Superior temporal gyrus (tissue), 1 donor: ENCODE measurements around the gene UNC13B.
"Not testable (repeated sequence)": the region's sequence is repeated elsewhere in the genome, so short reads cannot be mapped to it uniquely, and the experiment has no call there.

ENCODE experiments used
- DNase-seq: peaks from one replicate; pipeline ENCODE4 v3.0.0-alpha.2; 2016; ENCODE audit errors: extremely low spot score

Gene UNC13B

DNA sequence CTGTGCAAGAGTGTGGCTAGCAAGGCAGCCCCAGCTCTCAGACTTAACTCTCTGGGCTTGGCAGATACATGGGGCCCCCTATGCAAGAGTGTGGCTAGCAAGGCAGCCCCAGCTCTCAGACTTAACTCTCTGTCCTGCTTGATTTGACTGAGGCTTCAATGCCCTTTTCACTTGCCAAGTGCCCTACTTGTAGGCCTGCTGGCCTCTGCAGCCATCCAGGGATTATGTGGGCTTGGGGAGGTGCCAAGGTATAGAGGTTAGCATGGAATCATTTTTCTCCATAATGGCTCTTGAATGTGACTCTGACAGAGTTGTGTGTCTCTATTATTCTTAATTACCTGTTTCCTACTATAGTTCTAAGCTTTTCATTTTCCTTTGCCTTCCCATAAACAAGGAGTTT is 212.6 kb downstream of the UNC13B start:
- no peak for DNase-seq

DNA sequence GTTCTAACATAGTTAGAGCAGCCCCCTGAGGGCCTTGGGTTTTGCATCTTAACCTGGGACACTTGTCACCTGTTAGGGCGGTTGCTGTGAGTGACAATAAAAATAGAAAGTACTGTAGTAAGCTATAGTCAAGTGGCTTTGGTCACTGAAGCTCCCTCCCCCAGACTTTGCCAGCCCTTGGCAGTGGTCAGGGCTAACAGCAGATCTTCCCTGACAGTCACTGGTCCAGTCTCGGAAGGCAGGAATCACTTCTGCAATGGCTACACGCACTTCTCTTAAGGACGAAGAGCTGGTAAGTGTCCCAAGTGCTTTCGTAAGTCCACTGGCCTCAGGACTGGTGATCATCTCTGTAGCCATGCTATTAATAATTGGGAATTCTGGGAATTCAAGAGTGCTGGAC is 213.1 kb downstream of the UNC13B start:
- no peak for DNase-seq

DNA sequence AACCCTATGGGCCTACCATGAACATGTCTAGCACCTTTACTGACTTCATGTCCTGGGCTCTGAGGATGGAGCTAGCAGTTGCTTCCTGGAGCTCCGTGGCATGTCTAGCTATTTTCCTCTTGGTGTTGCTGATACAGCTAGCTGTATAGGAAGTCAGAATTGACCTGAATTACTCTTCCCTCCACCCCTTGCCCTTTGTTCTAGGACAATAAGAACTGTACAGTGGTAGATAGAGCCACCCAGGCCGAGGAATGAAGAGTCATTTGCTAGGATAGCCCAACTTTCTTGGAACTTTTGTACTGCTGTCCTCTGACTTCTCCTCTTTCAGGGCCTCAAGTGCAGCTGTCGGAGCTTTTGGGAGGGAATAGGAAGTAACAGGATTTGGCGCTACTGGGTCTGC is 218.2 kb downstream of the UNC13B start:
- no peak for DNase-seq

DNA sequence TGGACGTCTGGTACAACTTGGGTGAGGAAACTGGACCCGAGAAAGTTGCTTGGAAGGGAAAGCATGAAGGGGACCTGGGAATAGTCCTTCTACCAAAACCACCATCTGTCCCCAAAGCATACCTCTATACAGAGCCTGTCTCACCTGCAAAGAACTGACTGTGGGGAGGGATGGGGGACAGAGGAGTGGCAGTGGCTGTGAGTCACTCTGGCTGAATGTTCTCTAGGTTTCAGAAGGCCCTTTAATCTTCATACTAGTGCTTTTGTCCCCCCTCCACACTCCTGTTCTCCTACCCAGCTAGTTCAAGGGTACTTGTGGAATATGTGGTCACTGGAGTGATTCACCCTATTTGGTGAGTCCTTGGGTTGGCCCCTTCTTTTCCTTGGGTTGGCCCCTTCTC is 218.8 kb downstream of the UNC13B start:
- no peak for DNase-seq

DNA sequence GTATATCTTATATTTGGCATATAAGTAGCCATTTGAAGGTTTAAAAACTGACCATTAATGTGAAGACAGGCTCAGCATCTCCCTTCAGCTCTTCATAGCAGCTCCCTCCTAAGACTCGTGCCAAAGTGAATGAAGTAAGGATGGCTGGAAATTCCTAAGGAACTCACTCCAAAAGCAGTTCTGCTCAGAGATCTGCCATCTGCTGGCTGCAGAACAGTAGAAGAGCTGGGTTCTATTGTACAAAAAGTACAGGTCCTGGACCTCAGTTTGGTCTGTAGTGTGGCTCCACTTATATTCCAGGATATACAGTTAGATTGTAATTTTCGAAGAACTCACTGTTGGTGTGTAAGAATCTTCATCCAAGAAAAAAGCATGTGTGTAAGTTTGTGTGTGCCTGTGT is 223.2 kb downstream of the UNC13B start:
- DNase-seq = peak; percentile 40

DNA sequence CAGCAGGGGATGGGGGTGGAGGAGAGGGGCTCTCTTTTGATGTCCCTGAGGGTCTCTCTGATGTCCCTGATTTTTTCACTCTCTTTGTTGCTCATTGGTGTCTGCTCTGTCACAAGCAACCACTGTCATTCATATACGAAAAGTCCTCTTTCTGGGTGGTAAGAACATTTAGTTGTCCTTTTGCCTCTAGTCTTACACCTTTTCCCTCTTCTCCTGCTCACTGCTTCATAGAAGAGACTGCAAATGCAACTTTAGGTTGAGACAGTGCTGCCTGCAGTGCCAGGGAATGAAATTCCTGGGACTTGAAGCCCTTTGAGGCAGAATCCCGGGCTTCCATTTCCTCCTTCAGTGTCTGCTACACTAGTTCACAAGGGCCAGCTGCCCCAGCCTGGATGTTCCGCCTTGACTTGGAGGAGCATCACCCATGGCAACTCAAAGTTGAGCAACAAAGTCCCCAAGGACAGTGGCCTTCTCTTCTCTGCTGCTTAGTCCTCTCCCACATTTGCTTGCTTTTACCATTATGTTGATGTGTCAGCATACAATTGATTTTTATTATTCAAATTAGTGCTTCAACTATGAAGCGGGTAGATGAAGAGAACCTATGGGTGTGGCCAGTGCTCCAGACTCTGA is 233.4 kb downstream of the UNC13B start:
- DNase-seq = no peak

DNA sequence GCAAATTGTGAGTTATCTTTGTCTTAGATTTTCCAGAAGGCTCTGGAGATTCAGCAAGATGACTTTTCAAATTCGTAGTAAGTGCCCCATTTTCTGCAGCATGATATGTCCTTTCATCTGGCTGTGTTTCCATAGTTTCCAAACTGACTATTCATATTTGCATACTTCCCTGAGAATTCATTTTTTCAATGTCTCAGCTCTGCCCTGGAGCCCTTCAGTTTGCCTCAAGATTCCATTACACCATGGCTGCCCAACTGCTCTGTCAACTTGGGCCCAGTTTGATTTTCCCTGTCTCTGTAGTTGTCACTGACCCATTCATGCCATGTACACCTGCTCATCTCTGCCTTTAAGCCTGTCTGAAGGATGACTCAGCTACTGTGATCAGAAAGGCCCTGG is 233.9 kb downstream of the UNC13B start:
- no peak for DNase-seq

DNA sequence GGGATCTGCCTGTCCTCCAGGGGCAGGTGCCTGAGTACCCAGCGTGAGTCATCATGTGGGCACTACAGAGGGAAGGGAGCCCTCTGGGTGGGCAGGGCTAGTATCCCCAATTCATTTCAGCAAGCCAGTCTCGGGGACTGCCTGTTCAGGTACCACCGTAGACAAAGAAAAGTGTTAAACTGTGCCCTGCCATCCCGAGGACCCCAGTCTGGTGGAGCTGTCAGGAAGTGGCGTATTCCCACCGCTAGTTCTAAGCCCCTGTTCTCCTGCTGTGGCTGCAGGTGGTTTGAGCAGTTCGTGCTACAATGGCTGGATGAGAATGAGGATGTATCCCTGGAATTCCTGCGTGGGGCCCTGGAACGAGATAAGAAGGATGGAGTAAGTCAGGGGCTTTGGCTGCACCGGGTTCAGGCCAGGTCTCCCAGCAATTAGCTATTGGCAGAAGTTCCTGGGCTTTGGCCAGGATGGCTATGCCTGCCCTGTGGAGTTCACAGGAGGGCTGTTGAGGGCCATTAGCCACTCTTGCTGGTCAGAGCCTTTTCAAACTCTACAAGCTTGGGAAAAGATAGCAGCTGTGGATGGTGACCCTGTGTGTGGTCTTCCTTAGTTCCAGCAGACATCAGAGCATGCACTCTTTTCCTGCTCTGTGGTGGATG is 234.9 kb downstream of the UNC13B start:
- no peak for DNase-seq

DNA sequence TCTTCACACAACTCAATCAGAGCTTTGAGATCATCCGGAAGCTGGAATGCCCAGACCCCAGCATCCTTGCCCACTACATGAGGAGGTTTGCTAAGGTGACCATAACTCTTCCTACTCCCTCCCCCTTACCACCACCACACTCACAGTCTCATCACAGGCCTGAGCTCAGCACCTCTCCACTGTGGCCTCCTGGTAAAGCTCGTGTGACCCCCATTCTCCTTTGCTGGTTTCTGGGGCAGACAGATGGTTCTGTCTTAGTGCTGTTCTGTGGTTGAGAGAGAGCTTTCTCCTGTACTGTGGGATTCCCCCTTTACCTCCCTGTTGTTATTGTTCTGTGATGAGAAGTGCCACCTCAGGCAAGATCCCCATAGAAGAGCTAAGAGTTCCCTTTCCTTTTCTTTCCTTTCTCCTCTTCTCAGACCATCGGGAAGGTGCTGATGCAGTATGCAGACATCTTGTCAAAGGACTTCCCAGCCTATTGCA is 235.4 kb downstream of the UNC13B start:
- DNase-seq = no peak

DNA sequence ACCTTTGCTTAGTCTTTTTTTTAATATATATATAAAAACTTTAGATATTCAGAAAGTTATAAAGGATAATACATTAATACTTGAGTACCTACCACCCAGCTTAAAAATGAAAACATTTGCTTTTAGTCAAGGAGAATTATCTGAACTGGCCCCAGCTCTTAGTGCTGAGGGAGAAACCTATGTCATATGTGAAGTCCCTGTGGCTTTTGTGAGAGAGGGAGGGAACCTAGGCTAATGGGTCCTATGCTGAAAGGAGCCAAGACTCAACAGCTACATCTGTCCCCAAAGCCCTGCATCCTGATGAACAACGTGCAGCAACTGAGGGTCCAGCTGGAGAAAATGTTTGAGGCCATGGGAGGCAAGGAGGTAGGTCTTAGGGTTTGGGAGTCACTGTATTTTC is 236.1 kb downstream of the UNC13B start:
- DNase-seq = no peak

DNA sequence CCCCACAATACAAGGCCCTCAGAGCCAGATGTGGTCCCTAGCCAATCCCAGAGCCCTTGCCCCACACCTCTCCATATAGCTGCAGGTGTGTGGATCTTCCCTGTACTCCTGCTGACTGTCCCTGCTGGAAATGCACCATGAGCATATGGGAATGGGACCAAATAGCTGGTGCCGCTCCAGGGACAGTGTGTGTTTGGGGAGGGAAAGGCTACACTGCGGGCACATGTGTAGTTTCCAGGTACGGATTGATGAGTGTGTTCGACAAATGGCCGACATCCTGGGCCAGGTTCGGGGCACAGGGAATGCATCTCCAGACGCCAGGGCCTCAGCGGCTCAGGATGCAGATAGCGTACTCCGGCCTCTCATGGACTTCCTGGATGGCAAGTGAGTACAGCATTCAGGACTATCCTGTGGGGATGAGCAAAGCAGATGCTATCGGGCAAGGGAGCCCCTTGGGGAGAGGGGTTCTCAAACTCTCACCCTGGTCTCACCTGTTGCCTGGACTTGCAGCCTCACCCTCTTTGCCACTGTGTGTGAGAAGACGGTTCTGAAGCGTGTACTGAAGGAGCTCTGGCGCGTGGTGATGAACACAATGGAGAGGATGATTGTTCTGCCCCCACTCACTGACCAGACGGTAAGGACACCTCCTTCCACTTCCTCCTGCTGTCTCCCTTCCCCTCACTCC is 237.0 kb downstream of the UNC13B start:
- no peak for DNase-seq

DNA sequence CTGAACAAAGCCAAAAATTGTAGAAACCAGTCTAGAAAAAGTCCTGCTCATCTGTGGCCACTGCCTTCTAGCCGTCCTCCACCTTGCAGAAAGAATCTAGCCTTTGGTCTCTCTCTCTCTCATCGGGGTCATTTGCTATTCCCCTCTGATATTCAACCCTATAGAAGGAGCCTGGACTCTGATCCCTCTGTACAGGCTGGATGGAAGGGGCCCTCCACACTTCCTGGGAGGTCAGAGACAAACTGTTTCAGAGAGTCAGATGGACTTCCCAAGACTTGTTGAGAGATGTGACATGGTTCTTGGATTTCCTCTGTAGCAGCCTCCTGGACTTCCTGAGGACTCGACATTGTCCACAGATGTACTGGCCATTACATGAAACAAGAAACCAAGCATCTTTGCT is 243.1 kb downstream of the UNC13B start:
- no peak for DNase-seq

DNA sequence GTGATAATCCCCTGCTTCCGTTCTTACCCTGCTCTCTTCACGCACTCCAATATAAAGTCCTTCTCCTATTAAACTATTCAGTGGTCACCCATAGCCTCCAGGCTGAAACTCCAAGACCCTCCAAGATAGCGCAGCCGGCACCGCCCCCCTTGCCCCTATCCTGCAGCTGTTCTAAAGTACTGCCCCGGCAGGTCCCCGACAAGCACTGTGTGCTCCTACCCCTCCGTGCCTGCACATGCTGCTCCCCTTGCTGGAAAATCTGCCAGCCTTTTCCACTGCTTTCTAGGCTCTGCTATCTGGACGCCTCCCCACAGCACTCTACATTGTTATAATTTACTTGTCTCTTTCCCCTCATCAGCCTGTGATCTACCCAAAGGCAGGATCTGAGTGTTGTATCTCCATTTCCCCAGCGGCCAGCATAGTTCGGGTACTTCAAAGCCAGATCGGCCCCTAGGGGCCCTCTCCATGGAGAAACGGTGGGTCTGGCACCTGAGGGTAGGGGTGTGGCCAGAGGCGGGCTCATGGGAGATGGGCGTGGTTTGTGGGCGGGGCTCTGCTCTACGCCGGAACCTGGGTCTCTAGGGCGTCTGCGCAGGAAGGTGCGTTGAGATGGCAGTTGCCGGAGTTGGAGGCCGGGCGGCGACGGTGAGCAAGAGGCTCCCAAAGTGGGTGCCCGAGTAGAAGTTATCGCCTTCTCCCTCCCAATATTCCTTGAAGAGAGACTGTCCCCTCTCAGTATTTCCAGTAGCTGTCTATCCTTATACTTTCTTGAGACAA is 244.6 kb downstream of the UNC13B start:
- no peak for DNase-seq

DNA sequence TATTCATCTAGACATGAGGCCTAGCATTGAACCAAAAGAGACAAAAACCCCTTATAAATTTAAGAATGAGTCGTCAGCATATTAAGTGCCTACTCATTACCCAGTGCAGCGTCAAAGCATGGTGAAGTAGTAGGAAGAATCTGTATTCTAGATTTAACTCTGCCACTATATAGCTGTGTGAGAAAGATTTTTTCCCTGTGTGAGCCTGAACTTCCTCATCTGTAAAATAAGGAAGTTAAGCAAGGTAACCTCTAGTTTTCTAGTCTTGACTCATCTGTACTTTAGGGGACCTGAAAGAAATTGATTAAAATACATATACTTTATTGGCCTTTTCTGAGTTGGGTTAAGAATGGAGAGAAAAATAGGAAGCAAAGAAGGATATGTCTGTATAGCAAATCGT is 246.0 kb downstream of the UNC13B start:
- no peak for DNase-seq

DNA sequence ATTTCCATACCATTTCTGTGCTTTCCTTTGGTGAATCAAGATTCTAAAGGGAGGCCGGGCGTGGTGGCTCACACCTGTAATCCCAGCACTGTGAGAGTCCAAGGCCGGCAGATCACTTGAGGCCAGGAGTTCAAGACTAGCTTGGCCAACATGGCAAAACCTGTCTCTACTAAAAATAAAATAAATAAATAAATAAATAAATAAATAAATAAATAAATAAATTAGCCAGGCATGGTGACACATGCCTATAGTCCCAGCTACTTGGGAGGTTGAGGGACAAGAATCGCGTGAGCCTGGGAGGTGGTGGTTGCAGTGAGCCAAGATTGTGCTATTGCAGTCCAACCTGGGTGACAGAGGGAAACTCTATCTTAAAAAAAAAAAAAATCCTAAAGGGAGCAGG is 247.6 kb downstream of the UNC13B start:
- not testable (repeated sequence) for DNase-seq

DNA sequence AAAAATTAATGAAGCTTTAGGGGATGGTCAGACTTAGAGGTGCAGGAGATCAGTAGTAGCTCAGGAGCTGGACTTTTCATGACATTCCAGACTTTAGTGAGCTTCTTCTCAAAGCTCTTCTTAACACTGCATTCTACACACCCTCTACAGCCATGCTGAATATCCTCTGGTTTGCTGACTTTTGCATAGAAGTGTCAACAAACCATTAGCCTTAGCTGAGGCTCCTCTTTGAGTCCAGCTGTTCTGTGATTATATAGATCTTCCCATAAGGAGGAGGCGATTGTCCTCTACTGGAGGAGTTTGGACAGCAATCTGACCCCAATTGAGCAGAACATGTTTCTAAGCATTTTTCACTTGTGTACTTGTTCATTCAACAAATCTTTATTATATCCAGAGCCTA is 253.1 kb downstream of the UNC13B start:
- no peak for DNase-seq

DNA sequence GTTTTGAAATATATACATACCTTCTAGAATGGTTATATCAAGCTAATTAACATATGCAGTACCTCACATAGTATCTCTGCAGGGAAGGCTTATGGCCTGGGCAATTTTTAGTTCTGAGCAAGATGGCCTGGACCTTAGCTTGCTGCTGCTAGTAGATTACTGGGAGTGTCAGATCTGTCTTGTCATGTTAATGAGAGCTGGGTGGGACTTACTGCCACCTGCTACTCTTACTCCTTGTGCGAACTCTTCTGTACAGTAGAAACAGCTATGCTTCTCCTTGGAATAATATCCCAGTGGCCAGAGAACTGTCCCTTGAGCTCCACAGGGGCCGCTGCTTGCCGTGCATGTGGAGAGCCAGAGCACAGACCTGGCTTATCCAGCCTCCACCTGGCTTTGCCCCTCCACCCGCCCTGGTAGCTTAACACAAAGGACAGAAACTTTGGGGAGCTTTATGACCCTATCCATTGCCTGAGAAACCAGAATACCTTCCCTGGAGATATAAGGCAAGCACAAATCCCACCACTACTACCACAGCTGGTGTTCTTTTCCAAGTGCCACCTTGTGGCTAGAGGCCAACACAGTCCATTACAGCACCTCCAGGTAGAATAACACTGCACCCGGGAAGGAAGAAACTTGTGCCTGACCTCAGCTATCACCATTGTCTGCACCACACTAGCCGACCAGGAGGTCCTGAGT is 253.7 kb downstream of the UNC13B start:
- DNase-seq = no peak

DNA sequence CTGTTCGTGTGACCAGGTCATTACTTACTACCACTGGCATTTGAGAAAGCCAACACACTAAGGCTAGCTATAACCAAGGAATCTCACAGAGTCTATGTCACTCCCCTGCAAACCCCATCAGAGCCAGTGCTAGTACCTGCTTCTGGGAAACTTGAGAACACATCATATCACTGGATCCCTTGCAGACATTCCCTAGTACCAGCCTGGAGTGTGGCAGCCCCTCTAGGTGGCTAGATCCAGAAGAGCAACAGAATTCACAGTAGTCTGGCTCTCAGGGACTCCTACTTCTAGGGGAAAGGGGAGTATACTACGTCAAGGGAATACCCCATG is 254.3 kb downstream of the UNC13B start:
- DNase-seq = no peak

DNA sequence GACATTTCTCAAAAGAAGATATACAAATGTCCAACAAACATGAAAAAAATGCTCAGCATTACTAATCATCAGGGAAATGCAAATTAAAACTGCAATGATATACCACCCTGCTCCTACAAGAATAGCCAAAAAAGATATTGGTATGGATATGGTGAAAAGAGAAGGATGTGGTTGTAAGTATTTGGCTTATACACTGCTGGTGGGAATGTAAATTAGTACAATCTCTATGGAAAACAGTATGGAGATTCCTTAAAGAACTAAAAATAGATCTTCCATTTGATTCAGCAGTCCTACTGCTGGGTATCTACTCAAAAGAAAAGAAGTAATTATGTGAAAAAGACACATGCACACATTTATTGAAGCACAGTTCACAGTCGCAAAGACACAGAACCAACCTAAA is 260.5 kb downstream of the UNC13B start:
- DNase-seq = no peak

DNA sequence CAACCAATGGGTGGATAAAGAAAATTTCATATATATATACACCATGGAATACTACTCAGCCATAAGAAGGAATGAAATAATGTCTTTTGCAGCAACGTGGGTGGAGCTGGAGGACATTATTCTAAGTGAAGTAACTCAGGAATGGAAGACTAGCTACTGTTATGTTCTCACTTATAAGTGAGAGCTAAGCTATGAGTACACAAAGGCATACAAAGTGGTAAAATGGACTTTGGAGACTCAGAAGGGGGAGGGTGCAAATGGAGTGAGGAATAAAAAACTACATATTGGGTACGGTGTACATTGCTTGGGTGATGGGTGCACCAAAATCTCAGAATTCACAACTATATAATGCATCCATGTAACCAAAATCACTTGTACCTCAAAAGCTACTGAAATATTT is 260.9 kb downstream of the UNC13B start:
- no peak for DNase-seq

DNA sequence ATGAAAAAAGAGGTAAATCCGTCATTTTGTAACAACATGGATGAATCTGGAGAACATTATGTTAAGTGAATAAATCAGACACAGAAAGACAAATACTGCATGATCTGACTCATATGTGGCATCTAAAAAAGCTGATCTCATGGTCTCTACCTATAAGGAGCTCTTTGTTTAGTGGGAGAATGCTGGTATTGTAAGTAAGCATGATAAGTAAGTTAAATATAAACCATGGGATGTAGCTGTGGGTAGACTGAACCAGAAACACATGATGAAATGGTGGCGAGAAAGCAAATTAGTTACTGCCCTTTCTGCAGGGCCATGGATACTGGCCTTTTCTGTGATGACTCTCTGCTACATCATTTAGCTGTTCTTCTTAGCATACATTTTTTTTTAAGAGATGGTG is 261.7 kb downstream of the UNC13B start:
- DNase-seq = no peak
